CD4-positive, CD25-positive, alpha-beta regulatory T cell (primary cell): ENCODE measurements around the gene CAPZA1. TPM values are rescaled to one million over a fixed set of nuclear protein-coding genes. Genes with fewer than 3 reads are reported as not detected.

Experiments used
- ATAC-seq, 2 donors: fragments of 150-1000 bp; cut with Tn5 transposase; one replicate each; pipeline ENCODE4 v1.10.0; 2021; ENCODE audit warnings: low read depth in 2 of 2, moderate number of reproducible peaks in 2 of 2, moderate library complexity in 1 of 2
- DNase-seq, 3 donors: peaks; one replicate each; pipeline versions ENCODE4 v3.0.0 to v3.0.0-alpha.2; 2012 to 2022; ENCODE audit warnings: mixed read lengths in 1 of 3
- H3K27ac ChIP-seq: one replicate; pipeline ENCODE4 v1.7.0; 2013; ENCODE audit warnings: mild to moderate bottlenecking, low read length; ENCODE audit not compliant: insufficient read depth, poor library complexity, severe bottlenecking
- H3K27me3 ChIP-seq: one replicate; pipeline ENCODE4 v1.7.0; 2013; ENCODE audit warnings: low read length; ENCODE audit not compliant: control insufficient read depth, insufficient read depth
- H3K36me3 ChIP-seq: one replicate; pipeline ENCODE4 v1.7.0; 2013; ENCODE audit warnings: mild to moderate bottlenecking, low read length, moderate library complexity; ENCODE audit not compliant: control insufficient read depth, insufficient read depth
- H3K4me1 ChIP-seq: 2 replicates; pipeline ENCODE4 v1.7.0; 2013; ENCODE audit warnings: mild to moderate bottlenecking, low read length; ENCODE audit not compliant: insufficient read depth, control insufficient read depth, poor library complexity, severe bottlenecking
- H3K4me3 ChIP-seq: one replicate; pipeline ENCODE4 v1.7.0; 2013; ENCODE audit warnings: low read depth, mild to moderate bottlenecking, low read length, moderate library complexity
- H3K9me3 ChIP-seq, 2 experiments: 1 replicate in 1 of 2; 2 replicates in 1 of 2; pipeline ENCODE4 v1.7.0; 2013; ENCODE audit warnings: low read length in 2 of 2, mild to moderate bottlenecking in 1 of 2, moderate library complexity in 1 of 2; ENCODE audit not compliant: control insufficient read depth in 2 of 2
- H3K27ac Mint-ChIP-seq, 3 donors: one replicate each; pipeline ENCODE4 v1.8.0; 2020 to 2022; ENCODE audit warnings: mild to moderate bottlenecking in 3 of 3, mixed read lengths in 3 of 3, moderate library complexity in 2 of 3
- H3K27me3 Mint-ChIP-seq: one replicate; pipeline ENCODE4 v1.8.0; 2022; ENCODE audit warnings: mild to moderate bottlenecking, mixed read lengths
- H3K36me3 Mint-ChIP-seq: one replicate; pipeline ENCODE4 v1.8.0; 2020; ENCODE audit warnings: mixed read lengths
- H3K4me1 Mint-ChIP-seq, 4 donors: one replicate each; pipeline ENCODE4 v1.8.0; 2020 to 2022; ENCODE audit warnings: mixed read lengths in 4 of 4, mild to moderate bottlenecking in 1 of 4
- H3K4me3 Mint-ChIP-seq, 4 donors: one replicate each; pipeline ENCODE4 v1.8.0; 2020 to 2022; ENCODE audit warnings: mild to moderate bottlenecking in 4 of 4, mixed read lengths in 4 of 4, moderate library complexity in 3 of 4
- H3K9me3 Mint-ChIP-seq, 7 donors: one replicate each; pipeline ENCODE4 v1.8.0; 2020 to 2022; ENCODE audit warnings: mixed read lengths in 7 of 7, mild to moderate bottlenecking in 3 of 7, moderate library complexity in 2 of 7
- polyA plus RNA-seq, 4 donors: library from polyadenylated mRNA; unstranded; fragments of 300-500 nt; fragmentation: Illumina TruSeq; gene quantifications; one replicate each; pipeline ENCODE4 v1.2.3, GENCODE V29; 2021
- total RNA-seq: library from RNA; stranded (reverse); gene quantifications from one replicate; pipeline ENCODE4 v1.2.3, GENCODE V29; 2022

CAPZA1 gene
- total and polyA plus RNA-seq, 5 donors from 2014 or later: 244 to 281 (median 255) TPM

DNA sequence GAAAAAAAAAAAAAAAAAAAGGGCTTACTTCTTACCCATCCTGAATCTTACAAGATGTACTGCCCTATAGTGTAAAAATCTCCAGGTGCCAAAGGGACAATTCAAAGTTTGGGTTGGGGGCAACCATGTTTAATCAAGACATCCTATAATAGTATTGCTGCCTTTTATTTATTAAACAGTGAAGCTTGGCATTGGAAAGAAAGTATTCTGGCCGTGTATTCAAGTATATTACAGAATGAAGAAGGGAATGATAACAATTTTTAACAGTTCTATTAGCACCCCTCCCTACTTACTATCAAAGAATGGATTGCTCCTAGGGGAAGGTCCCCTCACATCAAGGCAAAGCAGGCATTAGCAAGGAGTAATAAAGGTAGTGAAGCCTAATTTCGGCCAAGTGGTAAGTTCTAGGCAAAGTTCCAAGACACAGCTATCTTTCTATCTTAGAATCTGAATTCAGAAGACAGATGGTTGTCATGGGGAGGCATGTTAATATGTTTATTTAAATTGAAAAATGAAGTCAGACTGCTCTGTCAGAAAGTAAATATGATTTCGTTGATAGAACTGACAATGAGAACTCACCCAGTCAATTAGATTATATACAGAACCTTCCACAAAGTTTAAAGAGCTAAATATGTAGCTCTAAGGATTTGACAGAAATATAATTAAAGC, 25.3 kb upstream of the CAPZA1 start:
- ATAC-seq: no peak

DNA sequence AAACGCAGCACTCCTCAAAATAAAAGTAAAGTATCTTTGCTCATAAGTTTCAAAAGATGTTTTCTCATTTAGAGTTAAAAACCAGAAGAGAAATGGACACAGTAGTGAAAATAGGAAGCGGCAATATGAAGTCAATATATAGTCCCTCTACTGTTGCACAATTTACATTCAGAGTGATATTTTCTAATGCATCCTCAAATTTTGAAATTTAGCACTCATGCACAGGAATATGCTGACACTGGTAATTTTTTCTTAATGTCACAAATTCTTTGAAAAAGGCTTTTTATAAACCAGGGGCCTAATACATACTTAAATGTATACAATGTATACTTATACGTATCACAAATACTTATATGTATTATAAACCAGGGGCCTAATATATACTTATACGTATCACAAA, 20.2 kb upstream of the CAPZA1 start:
- Histone ChIP-seq H3K4me1 (no peaks in the 10 kb centered on the region), H3K36me3 (peaks cover 28% of the 10 kb centered on the region), H3K9me3 (no peaks in the 10 kb centered on the region), H3K4me3 (no peak overlapping the region), H3K27me3 (no peaks in the 10 kb centered on the region), H3K27ac (no peak overlapping the region)
- Mint-ChIP-seq H3K4me3 (no peak overlapping the region), H3K27me3 (no peaks in the 10 kb centered on the region), H3K9me3 (no peaks in the 10 kb centered on the region), H3K36me3 (peaks cover 19% of the 10 kb centered on the region), H3K4me1 (peaks cover 0 to 2% (median 0%) of the 10 kb centered on the region in 4 donors), H3K27ac (peak overlapping the region in 1 of 3 donors; percentile 6)
- DNase-seq (no peak), ATAC-seq (no peak)

More for the DNA sequence above, 25.3 kb upstream of the CAPZA1 start:
- H3K4me3 ChIP-seq: no peak overlapping the region
- no peaks in the 10 kb centered on the region for H3K4me1 ChIP-seq
- H3K4me3 Mint-ChIP-seq: no peak overlapping the region
- H3K9me3 Mint-ChIP-seq: peaks cover 0 to 7% (median 0%) of the 10 kb centered on the region in 7 donors
- no peak overlapping the region for H3K27ac ChIP-seq
- no peak overlapping the region for H3K27ac Mint-ChIP-seq
- H3K27me3 ChIP-seq: no peaks in the 10 kb centered on the region
- peaks cover 19% of the 10 kb centered on the region for H3K36me3 ChIP-seq
- H3K27me3 Mint-ChIP-seq: no peaks in the 10 kb centered on the region
- DNase-seq: no peak
- peaks cover 0 to 4% (median 0%) of the 10 kb centered on the region in 4 donors for H3K4me1 Mint-ChIP-seq
- peaks cover 28% of the 10 kb centered on the region for H3K36me3 Mint-ChIP-seq
- H3K9me3 ChIP-seq: peaks cover 0 to 4% of the 10 kb centered on the region in 2 experiments

DNA sequence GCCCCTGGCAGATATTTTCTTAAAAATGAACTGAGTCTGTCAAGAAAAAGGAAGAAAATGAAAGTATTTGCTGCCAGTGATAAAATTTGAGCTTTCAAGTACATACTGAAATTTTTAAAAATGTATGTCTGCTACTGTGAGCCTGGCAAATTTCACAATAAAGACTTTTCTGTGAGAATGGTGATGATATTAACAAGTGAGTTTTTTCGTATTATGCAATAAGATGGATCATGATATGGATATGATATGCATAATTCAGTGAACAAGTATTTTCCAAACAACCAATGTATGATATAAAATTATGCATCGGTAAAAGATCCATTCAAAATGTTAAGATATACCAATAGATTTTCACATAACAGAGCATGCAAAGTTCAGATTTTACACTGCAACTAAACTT, 16.6 kb upstream of the CAPZA1 start:
- Mint-ChIP-seq H3K4me3 (no peak overlapping the region), H3K4me1 (peaks cover 0 to 20% (median 5%) of the 10 kb centered on the region in 4 donors), H3K9me3 (no peaks in the 10 kb centered on the region), H3K27ac (no peak overlapping the region), H3K27me3 (no peaks in the 10 kb centered on the region), H3K36me3 (peaks cover 28% of the 10 kb centered on the region)
- DNase-seq (no peak), ATAC-seq (no peak)
- H3K4me1 ChIP-seq: no peaks in the 10 kb centered on the region
- H3K36me3 ChIP-seq: peaks cover 38% of the 10 kb centered on the region
- no peaks in the 10 kb centered on the region for H3K27me3 ChIP-seq
- no peak overlapping the region for H3K27ac ChIP-seq
- H3K4me3 ChIP-seq: no peak overlapping the region
- H3K9me3 ChIP-seq: no peaks in the 10 kb centered on the region

DNA sequence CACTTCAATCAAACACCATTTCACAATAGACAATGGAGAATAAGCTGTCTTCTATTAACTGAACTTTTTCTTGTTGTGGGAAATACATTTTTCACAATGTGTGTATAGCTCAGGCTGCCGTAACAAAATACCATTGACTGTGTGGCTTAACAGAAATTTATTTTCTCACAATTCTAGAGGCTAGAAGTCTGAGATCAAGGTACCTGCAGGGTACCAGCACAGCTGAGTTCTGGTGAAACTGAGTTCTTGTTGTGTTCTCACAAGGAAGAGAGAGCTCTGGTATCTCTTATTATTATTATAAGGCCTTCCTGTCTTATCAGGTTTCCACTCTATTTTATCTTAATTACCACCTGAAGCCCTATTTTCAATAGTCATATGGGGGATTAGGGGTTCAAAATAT, 16.1 kb upstream of the CAPZA1 start:
- Histone ChIP-seq H3K9me3 (no peaks in the 10 kb centered on the region), H3K36me3 (peaks cover 40% of the 10 kb centered on the region), H3K4me3 (no peak overlapping the region), H3K4me1 (no peaks in the 10 kb centered on the region), H3K27me3 (no peaks in the 10 kb centered on the region), H3K27ac (no peak overlapping the region)
- Mint-ChIP-seq H3K36me3 (peaks cover 33% of the 10 kb centered on the region), H3K27me3 (no peaks in the 10 kb centered on the region), H3K4me1 (peaks cover 0 to 20% (median 8%) of the 10 kb centered on the region in 4 donors), H3K9me3 (no peaks in the 10 kb centered on the region), H3K4me3 (no peak overlapping the region), H3K27ac (peak overlapping the region in 1 of 3 donors; percentile 24)
- no peak for ATAC-seq
- DNase-seq: no peak

- Histone ChIP-seq H3K36me3 (peaks cover 49% of the 10 kb centered on the region), H3K27me3 (no peaks in the 10 kb centered on the region), H3K4me3 (no peak overlapping the region), H3K9me3 (no peaks in the 10 kb centered on the region), H3K27ac (no peak overlapping the region), H3K4me1 (no peaks in the 10 kb centered on the region)
- DNase-seq (no peak), ATAC-seq (no peak)
- Mint-ChIP-seq H3K4me3 (no peak overlapping the region), H3K27me3 (no peaks in the 10 kb centered on the region), H3K9me3 (no peaks in the 10 kb centered on the region), H3K36me3 (peaks cover 38% of the 10 kb centered on the region), H3K27ac (peak overlapping the region in 2 of 3 donors; percentile 22 to 44), H3K4me1 (peaks cover under 1 to 20% (median 10%) of the 10 kb centered on the region in 4 donors)
Observed at GRCh38 chr1:112605633-112606327, 13.9 kb upstream of the CAPZA1 start.

- Mint-ChIP-seq H3K36me3 (peaks cover 21% of the 10 kb centered on the region), H3K4me3 (peak overlapping the region in 3 of 4 donors; percentile 33 to 75 (median 72)), H3K27ac (peak overlapping the region in 1 of 3 donors; percentile 75)
Observed at GRCh38 chr1:112614460-112615065, 5.1 kb upstream of the CAPZA1 start.

DNA sequence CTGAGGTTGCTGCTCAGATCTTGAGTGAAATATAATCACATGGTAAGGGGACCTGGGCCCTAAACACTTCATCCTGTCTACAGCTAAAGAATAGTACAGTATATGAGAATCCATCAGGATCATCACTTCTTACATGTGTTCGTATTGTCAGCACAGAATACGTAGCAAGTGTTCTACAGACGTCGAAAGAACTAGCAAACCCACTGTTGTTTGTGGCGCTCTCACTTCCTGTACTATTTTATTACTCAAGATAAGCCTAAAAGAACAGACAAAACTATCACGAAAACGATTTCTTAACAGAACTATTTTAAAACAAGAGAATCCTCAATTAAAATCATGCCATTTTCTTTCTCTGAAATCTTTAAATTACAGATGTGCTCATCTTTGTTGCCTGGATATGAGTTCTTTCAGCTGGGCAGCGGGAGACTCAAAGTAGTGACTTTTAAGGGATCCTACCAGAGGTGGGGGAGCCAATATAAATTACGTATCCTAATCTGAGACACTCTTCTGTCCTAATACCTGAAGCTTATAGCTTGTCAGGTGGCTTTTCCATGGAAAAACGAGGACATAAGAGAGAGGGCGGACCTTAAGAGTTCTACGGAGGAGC, 1.4 kb upstream of the CAPZA1 start:
- Histone ChIP-seq H3K27me3 (no peaks in the 10 kb centered on the region), H3K36me3 (peaks cover 4% of the 10 kb centered on the region), H3K4me3 (peak overlapping the region; percentile 94), H3K9me3 (no peaks in the 10 kb centered on the region), H3K27ac (peak overlapping the region; percentile 100), H3K4me1 (peaks cover 52% of the 10 kb centered on the region)
- Mint-ChIP-seq H3K27ac (peak overlapping the region; percentile 99 to 100 (median 100)), H3K27me3 (peaks cover 10% of the 10 kb centered on the region), H3K4me3 (peak overlapping the region; percentile 99 to 100 (median 100)), H3K4me1 (peaks cover 18 to 46% (median 31%) of the 10 kb centered on the region in 4 donors), H3K36me3 (peaks cover 3% of the 10 kb centered on the region), H3K9me3 (no peaks in the 10 kb centered on the region)
- DNase-seq: peak; percentile 22 to 83 (median 81)
- ATAC-seq: peak; percentile 30 to 42

More at GRCh38 chr1:112614460-112615065, 5.1 kb upstream of the CAPZA1 start:
- Histone ChIP-seq H3K4me1 (peaks cover 23% of the 10 kb centered on the region), H3K27ac (no peak overlapping the region), H3K27me3 (no peaks in the 10 kb centered on the region), H3K4me3 (no peak overlapping the region), H3K36me3 (peaks cover 26% of the 10 kb centered on the region), H3K9me3 (no peaks in the 10 kb centered on the region)
- DNase-seq (peak in 1 of 3 donors; percentile 61), ATAC-seq (no peak)
- Mint-ChIP-seq H3K4me1 (peaks cover 9 to 32% (median 20%) of the 10 kb centered on the region in 4 donors), H3K9me3 (no peaks in the 10 kb centered on the region), H3K27me3 (peaks cover 10% of the 10 kb centered on the region)
